K562 (cell line): Measurements from ENCODE around the gene MC1R.

Source experiments
- CEBPB ChIP-seq: fragments of 450-650 bp; IDR thresholded peaks from 2 replicates; pipeline ENCODE4 v1.6.1; 2016; ENCODE audit warnings: missing genetic modification characterization, missing compliant biosample characterization
- CTCF ChIP-seq, 3 experiments: IDR thresholded peaks in 2 of 3; conservative IDR thresholded peaks in 1 of 3; 2 replicates each; pipeline ENCODE4 v1.5.1; 2011 to 2012; ENCODE audit warnings: low read length in 3 of 3, mild to moderate bottlenecking in 3 of 3, control low read depth in 2 of 3, improper control_type of control experiment in 1 of 3, inconsistent platforms in 1 of 3, low read depth in 1 of 3, mixed read lengths in 1 of 3, moderate library complexity in 1 of 3; ENCODE audit not compliant: insufficient read depth in 2 of 3
- MTA1 ChIP-seq: fragments of 450-650 bp; IDR thresholded peaks from 2 replicates; pipeline ENCODE4 v1.6.1; 2017; ENCODE audit warnings: borderline replicate concordance
- RAD21 ChIP-seq, 2 experiments: fragments of 250-450 bp in 1 of 2; fragments of 450-650 bp in 1 of 2; sonication (Bioruptor Pico) in 1 of 2; formaldehyde crosslinking in 1 of 2; IDR thresholded peaks in 1 of 2; conservative IDR thresholded peaks in 1 of 2; 2 replicates each; pipeline versions ENCODE4 v1.4.0 to v1.8.0; 2020 to 2022; ENCODE audit warnings: mild to moderate bottlenecking in 2 of 2, moderate library complexity in 1 of 2
- SIN3A ChIP-seq, 2 experiments: fragments of 150-350 bp in 1 of 2; IDR thresholded peaks; 2 replicates each; pipeline ENCODE4 v1.6.1; 2011 to 2016; ENCODE audit warnings: borderline replicate concordance in 2 of 2, low read depth in 2 of 2, low read length in 2 of 2, mild to moderate bottlenecking in 2 of 2, moderate library complexity in 2 of 2; ENCODE audit not compliant: control insufficient read depth in 1 of 2
- ZZZ3 ChIP-seq: fragments of 450-650 bp; IDR thresholded peaks from 2 replicates; pipeline ENCODE4 v1.6.1; 2016; ENCODE audit warnings: antibody characterized with exemption, mild to moderate bottlenecking, moderate library complexity
- TF ChIP-seq, protein P1 (sequence below): fragments of 450-650 bp; IDR thresholded peaks from 2 replicates; pipeline ENCODE4 v1.6.1; 2016; ENCODE audit warnings: antibody characterized with exemption
- TF ChIP-seq, protein P2 (sequence below): fragments of 250-450 bp; sonication (Bioruptor Pico); IDR thresholded peaks from 2 replicates; pipeline ENCODE4 v1.8.0; 2021; ENCODE audit warnings: borderline replicate concordance, mild to moderate bottlenecking, moderate library complexity; ENCODE audit not compliant: poor library complexity, severe bottlenecking

- TF ChIP-seq CEBPB (tag) (no peak), ZZZ3 (no peak), CTCF (IDR thresholded peaks at IDR 0.05 in 2 of 3, conservative IDR thresholded peaks at IDR 0.05 in 1 of 3; ENCODE audit: insufficient read depth in 2 of 3, low read depth in 1 of 3, low read length in 3 of 3) (no peak), MTA1 (no peak), RAD21 (CRISPR knock-in tag; conservative IDR thresholded peaks at IDR 0.05 in 1 of 2, IDR thresholded peaks at IDR 0.05 in 1 of 2) (no peak), SIN3A (IDR thresholded peaks at IDR 0.05; ENCODE audit: borderline replicate concordance in 2 of 2, control insufficient read depth in 1 of 2, low read depth in 2 of 2, low read length in 2 of 2) (no peak)
- TF ChIP-seq, protein P1, sequence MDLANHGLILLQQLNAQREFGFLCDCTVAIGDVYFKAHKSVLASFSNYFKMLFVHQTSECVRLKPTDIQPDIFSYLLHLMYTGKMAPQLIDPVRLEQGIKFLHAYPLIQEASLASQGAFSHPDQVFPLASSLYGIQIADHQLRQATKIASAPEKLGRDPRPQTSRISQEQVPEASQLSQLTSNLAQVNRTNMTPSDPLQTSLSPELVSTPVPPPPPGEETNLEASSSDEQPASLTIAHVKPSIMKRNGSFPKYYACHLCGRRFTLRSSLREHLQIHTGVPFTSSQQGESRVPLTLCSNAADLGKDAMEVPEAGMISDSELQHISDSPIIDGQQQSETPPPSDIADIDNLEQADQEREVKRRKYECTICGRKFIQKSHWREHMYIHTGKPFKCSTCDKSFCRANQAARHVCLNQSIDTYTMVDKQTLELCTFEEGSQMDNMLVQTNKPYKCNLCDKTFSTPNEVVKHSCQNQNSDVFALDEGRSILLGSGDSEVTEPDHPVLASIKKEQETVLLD: no peak
- TF ChIP-seq, protein P2, sequence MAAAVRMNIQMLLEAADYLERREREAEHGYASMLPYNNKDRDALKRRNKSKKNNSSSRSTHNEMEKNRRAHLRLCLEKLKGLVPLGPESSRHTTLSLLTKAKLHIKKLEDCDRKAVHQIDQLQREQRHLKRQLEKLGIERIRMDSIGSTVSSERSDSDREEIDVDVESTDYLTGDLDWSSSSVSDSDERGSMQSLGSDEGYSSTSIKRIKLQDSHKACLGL: no peak
Measured at GRCh38 chr16:89893642-89894548, 24.8 kb upstream of the MC1R start.
